K562 (cell line): ENCODE results near the gene COQ8A. TPM values are rescaled to one million over a fixed set of nuclear protein-coding genes. Genes with fewer than 3 reads are reported as not detected.

Experiments used
- ATAC-seq: fragments of 200-7000 bp; cut with Tn5 transposase; 3 replicates; pipeline ENCODE4 v1.9.1; 2020; ENCODE audit warnings: moderate library complexity
- BruUV-seq: library from RNA; stranded (reverse); fragments of 400-500 nt; replicated peaks from 2 replicates; lab custom pipeline; 2021; lab: Mats Ljungman, UMichigan
- CTCF ChIA-PET: fragments of 300-600 bp; formaldehyde crosslinking; extraction: SDS; loops from one replicate; lab custom pipeline; 2021; ENCODE audit warnings: low intra/inter-chr PET ratio; lab: Yijun Ruan, JAX
- POLR2A ChIA-PET: fragments of 300-600, 350-650 bp; sonication (Branson Sonifier 250); formaldehyde crosslinking; extraction: SDS; loops from one replicate; lab custom pipeline; 2021; ENCODE audit warnings: antibody characterized with exemption, inconsistent platforms; lab: Yijun Ruan, JAX
- DNase-seq, 4 experiments: peaks; one replicate each; pipeline versions ENCODE4 v3.0.0 to v3.0.0-alpha.2; 2011 to 2018; ENCODE audit warnings: low spot score in 3 of 4, mixed read lengths in 3 of 4; ENCODE audit errors: extremely low read depth in 1 of 4
- FAIRE-seq: peaks from 2 replicates; lab custom pipeline; 2011; peaks lifted over from hg19 to GRCh38; lab: Jason Lieb, UNC
- H2AFZ ChIP-seq: 2 replicates; pipeline ENCODE4 v1.6.0; 2011; ENCODE audit warnings: low read depth, low read length, control low read depth, inconsistent platforms
- H3K27ac ChIP-seq: fragments of 200-600 bp; 3 replicates; pipeline ENCODE4 v1.8.0; 2011; ENCODE audit warnings: low read depth, mild to moderate bottlenecking, control low read depth, inconsistent platforms, low read length, moderate library complexity, mixed read lengths; ENCODE audit errors: extremely low read depth
- H3K27me3 ChIP-seq, 2 experiments: fragments of 300-600 bp in 1 of 2; 2 replicates in 1 of 2; 3 replicates in 1 of 2; pipeline versions ENCODE4 v1.6.0 to v1.8.0; 2011; ENCODE audit warnings: inconsistent platforms in 2 of 2, low read length in 2 of 2, mild to moderate bottlenecking in 1 of 2, mixed read lengths in 1 of 2, moderate library complexity in 1 of 2; ENCODE audit not compliant: control insufficient read depth in 2 of 2, insufficient read depth in 2 of 2
- H3K36me3 ChIP-seq: fragments of 300-600 bp; 3 replicates; pipeline ENCODE4 v1.8.0; 2011; ENCODE audit warnings: mild to moderate bottlenecking, low read length, inconsistent platforms; ENCODE audit not compliant: control insufficient read depth, insufficient read depth
- H3K4me1 ChIP-seq, 2 experiments: fragments of 200-600 bp in 1 of 2; replicated peaks in 1 of 2; 2 replicates in 1 of 2; 3 replicates in 1 of 2; pipeline versions ENCODE4 v1.5.1 to v1.8.0; 2011; ENCODE audit warnings: inconsistent platforms in 2 of 2, low read length in 2 of 2, mild to moderate bottlenecking in 1 of 2, mixed read lengths in 1 of 2, moderate library complexity in 1 of 2; ENCODE audit not compliant: control insufficient read depth in 2 of 2, insufficient read depth in 2 of 2
- H3K4me2 ChIP-seq: 2 replicates; pipeline ENCODE4 v1.6.1; 2011; ENCODE audit warnings: low read length, control low read depth, inconsistent platforms, mixed read lengths; ENCODE audit not compliant: insufficient read depth
- H3K4me3 ChIP-seq: fragments of 200-600 bp; sonication (generic), shearing (Covaris generic); 2 replicates; pipeline ENCODE4 v1.5.1; 2016; ENCODE audit warnings: control low read depth, inconsistent platforms
- H3K79me2 ChIP-seq: fragments of 200-600 bp; 3 replicates; pipeline ENCODE4 v1.8.0; 2011; ENCODE audit warnings: low read length, inconsistent platforms; ENCODE audit not compliant: control insufficient read depth, insufficient read depth
- H3K9ac ChIP-seq, 2 experiments: 2 replicates each; pipeline versions ENCODE4 v1.6.0 to v1.6.1; 2011; ENCODE audit warnings: low read depth in 2 of 2, low read length in 2 of 2, control low read depth in 1 of 2, inconsistent platforms in 1 of 2, mild to moderate bottlenecking in 1 of 2, mixed read lengths in 1 of 2; ENCODE audit not compliant: insufficient read depth in 1 of 2
- H3K9me1 ChIP-seq: one replicate; pipeline ENCODE4 v1.6.0; 2011; ENCODE audit warnings: inconsistent platforms, mild to moderate bottlenecking, low read length, moderate library complexity; ENCODE audit not compliant: control insufficient read depth, insufficient read depth
- H3K9me3 ChIP-seq: replicated peaks from 2 replicates; pipeline ENCODE4 v1.5.1; 2011; ENCODE audit warnings: low read depth, low read length, inconsistent platforms; ENCODE audit not compliant: control insufficient read depth, insufficient read depth
- H4K20me1 ChIP-seq: replicated peaks from 2 replicates; pipeline ENCODE4 v1.6.1; 2011; ENCODE audit warnings: low read length, inconsistent platforms, mixed read lengths; ENCODE audit not compliant: control insufficient read depth, insufficient read depth
- WGBS: fragments of 100-300 bp; shearing (Covaris generic); methylation state at CpG from one replicate; pipeline ENCODE4 v1.1.6; 2016; ENCODE audit warnings: low coverage, mixed read lengths; ENCODE audit not compliant: insufficient coverage; ENCODE audit errors: missing lambda C conversion rate; 5-methylcytosine and 5-hydroxymethylcytosine counted together
- in situ Hi-C: fragments of 300-500 bp; cut with MboI; formaldehyde crosslinking; loops from 4 replicates; pipeline ENCODE4 v1.15.0; 2018; ENCODE audit warnings: inconsistent platforms, mixed read lengths
- intact Hi-C: fragments of 100-400 bp; cut with micrococcal nuclease; formaldehyde crosslinking; loops from 2 replicates; pipeline ENCODE4 v1.14.2; 2022
- polyA plus RNA-seq, 8 experiments: library from polyadenylated mRNA; depleted of rRNA in 4 of 8; stranded (reverse) in 5 of 8; unstranded in 3 of 8; fragments of >200 nt; fragmentation: Nextera tagmentation in 2 of 8; fragmentation: Illumina TruSeq in 1 of 8; extraction: Ambion mirVana in 2 of 8; extraction: Trizol in 1 of 8; gene quantifications; 2 replicates each; pipeline versions ENCODE4 v1.2.1 to v1.2.3, GENCODE V29; 2011 to 2014; ENCODE audit warnings: inconsistent platforms in 1 of 8, missing spikeins in 1 of 8
- total RNA-seq, 7 experiments: library from RNA; depleted of rRNA in 6 of 7; stranded (reverse); fragments of >200 nt in 6 of 7; fragmentation: Illumina TruSeq in 2 of 7; extraction: Trizol in 2 of 7; gene quantifications; 2 replicates each; pipeline versions ENCODE4 v1.2.1 to v1.2.3, GENCODE V29; 2011 to 2021; ENCODE audit warnings: low replicate concordance in 1 of 7
- TF ChIP-seq, protein P1 (sequence below), 2 experiments: fragments of 450-650 bp in 1 of 2; sonication (generic) in 1 of 2; formaldehyde crosslinking in 1 of 2; IDR thresholded peaks; 2 replicates each; pipeline versions ENCODE4 v1.7.1 to v1.9.0; 2016 to 2022; ENCODE audit warnings: inconsistent platforms in 1 of 2, mild to moderate bottlenecking in 1 of 2, missing genetic modification reagents in 1 of 2
- TF ChIP-seq, protein P2 (sequence below): fragments of 450-650 bp; formaldehyde crosslinking; IDR thresholded peaks from 2 replicates; pipeline ENCODE4 v1.4.0; 2020; ENCODE audit warnings: mild to moderate bottlenecking

The COQ8A gene
- total and polyA plus RNA-seq, 9 of the 15 experiments (the other 6 are each of a cell fraction or from before 2014, with no cell fraction given): 2.6 to 54.3 (median 32.4) TPM

DNA sequence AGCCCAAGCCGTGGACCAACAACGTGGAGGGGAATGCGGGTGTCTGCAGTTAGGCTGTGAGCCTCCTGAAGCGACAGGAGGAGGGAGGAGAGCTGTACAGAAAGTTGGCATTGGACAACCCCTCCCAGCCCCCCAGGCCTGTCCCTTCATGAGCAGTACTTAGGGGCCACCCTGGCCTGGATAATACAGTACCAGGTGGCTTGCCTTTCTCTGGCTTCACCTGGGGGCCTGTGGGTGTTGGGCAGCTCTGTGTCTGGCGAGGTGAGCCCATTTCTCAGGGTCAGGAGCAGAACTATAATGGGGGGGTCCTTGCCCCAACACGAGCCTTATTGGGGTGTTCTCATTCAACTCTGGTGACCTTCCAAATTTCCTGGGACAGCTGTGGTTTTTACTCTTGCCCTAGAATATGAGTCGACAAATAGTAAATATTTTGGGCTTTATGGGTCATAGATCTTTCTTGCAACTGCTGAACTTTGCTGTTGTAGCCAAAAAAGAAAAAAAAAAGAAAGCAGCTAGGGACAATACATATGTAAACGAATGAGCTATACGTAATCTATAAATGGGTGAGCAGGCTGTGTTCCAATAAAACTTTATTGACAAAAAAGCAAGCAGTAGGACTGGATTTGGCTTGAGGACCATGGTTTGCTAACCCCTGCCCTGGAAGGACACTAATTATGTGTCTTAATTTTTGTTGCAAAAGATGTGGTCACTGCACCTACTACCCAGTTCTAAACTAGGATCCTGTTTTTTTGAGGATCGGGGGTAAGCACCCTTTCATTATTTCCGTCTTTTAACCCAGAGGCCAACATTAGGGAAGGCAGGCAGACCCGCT, 11.4 kb downstream of the COQ8A start:
- 70% methylated on average over 12 of the region's 12 CpGs for WGBS
- TF ChIP-seq, protein P1, sequence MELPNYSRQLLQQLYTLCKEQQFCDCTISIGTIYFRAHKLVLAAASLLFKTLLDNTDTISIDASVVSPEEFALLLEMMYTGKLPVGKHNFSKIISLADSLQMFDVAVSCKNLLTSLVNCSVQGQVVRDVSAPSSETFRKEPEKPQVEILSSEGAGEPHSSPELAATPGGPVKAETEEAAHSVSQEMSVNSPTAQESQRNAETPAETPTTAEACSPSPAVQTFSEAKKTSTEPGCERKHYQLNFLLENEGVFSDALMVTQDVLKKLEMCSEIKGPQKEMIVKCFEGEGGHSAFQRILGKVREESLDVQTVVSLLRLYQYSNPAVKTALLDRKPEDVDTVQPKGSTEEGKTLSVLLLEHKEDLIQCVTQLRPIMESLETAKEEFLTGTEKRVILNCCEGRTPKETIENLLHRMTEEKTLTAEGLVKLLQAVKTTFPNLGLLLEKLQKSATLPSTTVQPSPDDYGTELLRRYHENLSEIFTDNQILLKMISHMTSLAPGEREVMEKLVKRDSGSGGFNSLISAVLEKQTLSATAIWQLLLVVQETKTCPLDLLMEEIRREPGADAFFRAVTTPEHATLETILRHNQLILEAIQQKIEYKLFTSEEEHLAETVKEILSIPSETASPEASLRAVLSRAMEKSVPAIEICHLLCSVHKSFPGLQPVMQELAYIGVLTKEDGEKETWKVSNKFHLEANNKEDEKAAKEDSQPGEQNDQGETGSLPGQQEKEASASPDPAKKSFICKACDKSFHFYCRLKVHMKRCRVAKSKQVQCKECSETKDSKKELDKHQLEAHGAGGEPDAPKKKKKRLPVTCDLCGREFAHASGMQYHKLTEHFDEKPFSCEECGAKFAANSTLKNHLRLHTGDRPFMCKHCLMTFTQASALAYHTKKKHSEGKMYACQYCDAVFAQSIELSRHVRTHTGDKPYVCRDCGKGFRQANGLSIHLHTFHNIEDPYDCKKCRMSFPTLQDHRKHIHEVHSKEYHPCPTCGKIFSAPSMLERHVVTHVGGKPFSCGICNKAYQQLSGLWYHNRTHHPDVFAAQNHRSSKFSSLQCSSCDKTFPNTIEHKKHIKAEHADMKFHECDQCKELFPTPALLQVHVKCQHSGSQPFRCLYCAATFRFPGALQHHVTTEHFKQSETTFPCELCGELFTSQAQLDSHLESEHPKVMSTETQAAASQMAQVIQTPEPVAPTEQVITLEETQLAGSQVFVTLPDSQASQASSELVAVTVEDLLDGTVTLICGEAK (IDR thresholded peaks at IDR 0.05): peak; percentile 98
- TF ChIP-seq, protein P1 (CRISPR knock-in tag; IDR thresholded peaks at IDR 0.05): peak; percentile 97
- TF ChIP-seq, protein P2, sequence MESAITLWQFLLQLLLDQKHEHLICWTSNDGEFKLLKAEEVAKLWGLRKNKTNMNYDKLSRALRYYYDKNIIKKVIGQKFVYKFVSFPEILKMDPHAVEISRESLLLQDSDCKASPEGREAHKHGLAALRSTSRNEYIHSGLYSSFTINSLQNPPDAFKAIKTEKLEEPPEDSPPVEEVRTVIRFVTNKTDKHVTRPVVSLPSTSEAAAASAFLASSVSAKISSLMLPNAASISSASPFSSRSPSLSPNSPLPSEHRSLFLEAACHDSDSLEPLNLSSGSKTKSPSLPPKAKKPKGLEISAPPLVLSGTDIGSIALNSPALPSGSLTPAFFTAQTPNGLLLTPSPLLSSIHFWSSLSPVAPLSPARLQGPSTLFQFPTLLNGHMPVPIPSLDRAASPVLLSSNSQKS: no peak
- TF ChIP-seq, all 486 proteins: peak for 1
- Histone ChIP-seq H3K36me3 (no peaks in the 10 kb centered on the region), H3K27ac (no peak overlapping the region), H3K4me1 (no peaks in the 10 kb centered on the region), H3K79me2 (peaks cover 12% of the 10 kb centered on the region; the same call in 2 of the 3 replicates), H3K9me1 (no peaks in the 10 kb centered on the region), H3K4me3 (no peak overlapping the region), H3K9me3 (no peaks in the 10 kb centered on the region), H2AFZ (no peak overlapping the region), H3K27me3 (no peaks in the 10 kb centered on the region), H4K20me1 (peaks cover 10% of the 10 kb centered on the region), H3K4me2 (no peak overlapping the region), H3K9ac (no peak overlapping the region)
- peak; percentile 12; the same call in 2 of the 3 replicates for ATAC-seq
- no TSS peak for BruUV-seq
- in situ Hi-C loops: no loop called here
- CTCF ChIA-PET: no interaction called here
- no peak for FAIRE-seq
- intact Hi-C loops: no loop called here
- POLR2A ChIA-PET: interaction anchor here (0.8 to 3.3 kb wide), 4 partner anchors 9 to 39 kb away, joined by 3 to 14 read pairs (median 8); partner anchors contain the start of gene COQ8A
- no peak for DNase-seq
